SK-N-SH (cell line): ENCODE data around the gene PCNT. TPM values are rescaled to one million over a fixed set of nuclear protein-coding genes. Genes with fewer than 3 reads are reported as not detected.

Experiments
- CTCF ChIA-PET: fragments of 300-600, 350-600 bp; formaldehyde crosslinking; extraction: SDS; loops from one replicate; lab custom pipeline; 2021; lab: Yijun Ruan, JAX
- POLR2A ChIA-PET: fragments of 350-600 bp; sonication (Branson Sonifier 250); formaldehyde crosslinking; extraction: SDS; loops from one replicate; lab custom pipeline; 2020; ENCODE audit warnings: antibody characterized with exemption, inconsistent platforms; lab: Yijun Ruan, JAX
- DNase-seq: peaks from one replicate; pipeline ENCODE4 v3.0.0; 2012
- H2AFZ ChIP-seq: fragments of 200-600 bp; sonication (generic); 2 replicates; pipeline ENCODE4 v1.8.1; 2016; ENCODE audit warnings: antibody characterized with exemption, mild to moderate bottlenecking, low read depth
- H3F3A ChIP-seq: fragments of 200-600 bp; sonication (generic); replicated peaks from 2 replicates; pipeline ENCODE3; 2016; ENCODE audit warnings: antibody characterized with exemption, mild to moderate bottlenecking; ENCODE audit not compliant: insufficient read depth
- H3K27ac ChIP-seq, 2 experiments: fragments of 200-500 bp in 1 of 2; fragments of 200-600 bp in 1 of 2; sonication (Bioruptor generic) in 1 of 2; sonication (generic), shearing (Covaris generic) in 1 of 2; 2 replicates each; pipeline versions ENCODE4 v1.5.1 to v1.6.1; 2014 to 2016; ENCODE audit warnings: low read depth in 2 of 2, inconsistent platforms in 1 of 2, low read length in 1 of 2, mild to moderate bottlenecking in 1 of 2, mixed read lengths in 1 of 2
- H3K27me3 ChIP-seq: fragments of 200-600 bp; sonication (generic), shearing (Covaris generic); 2 replicates; pipeline ENCODE4 v1.6.1; 2016; ENCODE audit warnings: mixed run types; ENCODE audit not compliant: insufficient read depth
- H3K36me3 ChIP-seq, 2 experiments: fragments of 200-500 bp in 1 of 2; fragments of 200-600 bp in 1 of 2; sonication (Bioruptor generic) in 1 of 2; sonication (generic) in 1 of 2; replicated peaks in 1 of 2; 2 replicates each; pipeline versions ENCODE3 to v1.5.1; 2014 to 2016; ENCODE audit warnings: low read length in 1 of 2, mild to moderate bottlenecking in 1 of 2; ENCODE audit not compliant: insufficient read depth in 2 of 2, control insufficient read depth in 1 of 2
- H3K4me1 ChIP-seq, 2 experiments: fragments of 200-500 bp in 1 of 2; fragments of 200-600 bp in 1 of 2; sonication (Bioruptor generic) in 1 of 2; sonication (generic), shearing (Covaris generic) in 1 of 2; 2 replicates each; pipeline versions ENCODE4 v1.5.1 to v1.6.1; 2014 to 2016; ENCODE audit warnings: low read depth in 1 of 2, low read length in 1 of 2, mixed run types in 1 of 2; ENCODE audit not compliant: insufficient read depth in 2 of 2, control insufficient read depth in 1 of 2
- H3K4me2 ChIP-seq: fragments of 200-600 bp; sonication (generic), shearing (Covaris generic); 2 replicates; pipeline ENCODE4 v1.6.1; 2017; ENCODE audit warnings: mixed run types
- H3K4me3 ChIP-seq, 2 experiments: fragments of 200-500 bp in 1 of 2; fragments of 200-600 bp in 1 of 2; sonication (Bioruptor generic) in 1 of 2; sonication (generic), shearing (Covaris generic) in 1 of 2; 2 replicates each; pipeline versions ENCODE4 v1.5.1 to v1.8.1; 2014 to 2016; ENCODE audit warnings: low read depth in 2 of 2, inconsistent platforms in 1 of 2, low read length in 1 of 2, mild to moderate bottlenecking in 1 of 2, mixed read lengths in 1 of 2, moderate library complexity in 1 of 2
- H3K79me2 ChIP-seq: fragments of 200-600 bp; sonication (generic); 2 replicates; pipeline ENCODE4 v1.8.1; 2017; ENCODE audit warnings: mild to moderate bottlenecking; ENCODE audit not compliant: insufficient read depth
- H3K9ac ChIP-seq: fragments of 200-600 bp; sonication (generic); 2 replicates; pipeline ENCODE4 v1.6.1; 2017; ENCODE audit warnings: mixed run types
- H3K9me2 ChIP-seq: fragments of 200-600 bp; sonication (generic); 2 replicates; pipeline ENCODE4 v1.6.1; 2017; ENCODE audit warnings: mixed run types
- H3K9me3 ChIP-seq: fragments of 200-600 bp; sonication (generic); 2 replicates; pipeline ENCODE4 v1.6.1; 2017; ENCODE audit warnings: mixed run types, mild to moderate bottlenecking, moderate library complexity
- H4K20me1 ChIP-seq: fragments of 200-600 bp; sonication (generic); 2 replicates; pipeline ENCODE4 v1.6.1; 2017; ENCODE audit warnings: mild to moderate bottlenecking, mixed run types; ENCODE audit not compliant: insufficient read depth
- ELF1 ChIP-seq: IDR thresholded peaks from 2 replicates; pipeline ENCODE4 v1.4.0; 2012
- EP300 ChIP-seq, 2 experiments: IDR thresholded peaks; 2 replicates each; pipeline versions ENCODE4 v1.4.0 to v1.6.1; 2012; ENCODE audit warnings: borderline replicate concordance in 1 of 2, low read depth in 1 of 2, low read length in 1 of 2
- EZH2phosphoT487 ChIP-seq: fragments of 200-600 bp; sonication (generic); IDR thresholded peaks from 2 replicates; pipeline ENCODE4 v1.6.1; 2017; ENCODE audit warnings: low read depth, mixed run types, mild to moderate bottlenecking, antibody characterized with exemption, moderate library complexity, borderline replicate concordance
- FOXM1 ChIP-seq: IDR thresholded peaks from 2 replicates; pipeline ENCODE4 v1.4.0; 2012; ENCODE audit warnings: low read depth, mild to moderate bottlenecking
- GATA2 ChIP-seq: sonication (generic); formaldehyde crosslinking; IDR thresholded peaks from 2 replicates; pipeline ENCODE4 v1.5.0; 2020; ENCODE audit warnings: mild to moderate bottlenecking, missing genetic modification reagents
- IRF3 ChIP-seq: fragments of 150-350 bp; IDR thresholded peaks from 2 replicates; pipeline ENCODE4 v1.6.1; 2016; ENCODE audit warnings: mild to moderate bottlenecking, low read depth, low read length
- JUND ChIP-seq: IDR thresholded peaks from 2 replicates; pipeline ENCODE4 v1.4.0; 2012
- MEF2A ChIP-seq: IDR thresholded peaks from 2 replicates; pipeline ENCODE4 v1.4.0; 2012; ENCODE audit warnings: low read depth, borderline replicate concordance
- NFIC ChIP-seq: IDR thresholded peaks from 2 replicates; pipeline ENCODE4 v1.4.0; 2012; ENCODE audit warnings: borderline replicate concordance
- PBX3 ChIP-seq: IDR thresholded peaks from 2 replicates; pipeline ENCODE4; 2012
- RCOR1 ChIP-seq: fragments of 150-350 bp; IDR thresholded peaks from 2 replicates; pipeline ENCODE4 v1.6.1; 2017; ENCODE audit warnings: antibody characterized with exemption, low read length
- RFX5 ChIP-seq: IDR thresholded peaks from 2 replicates; pipeline ENCODE4 v1.6.1; 2012; ENCODE audit warnings: mild to moderate bottlenecking, improper control_type of control experiment, low read length
- RXRA ChIP-seq: IDR thresholded peaks from 2 replicates; pipeline ENCODE4 v1.4.0; 2012; ENCODE audit warnings: low read depth, mild to moderate bottlenecking, borderline replicate concordance
- SIN3A ChIP-seq: IDR thresholded peaks from 2 replicates; pipeline ENCODE4 v1.6.1; 2012; ENCODE audit warnings: low read depth, mild to moderate bottlenecking, low read length, moderate library complexity, borderline replicate concordance
- SMC3 ChIP-seq: IDR thresholded peaks from 2 replicates; pipeline ENCODE4 v1.6.1; 2012; ENCODE audit warnings: low read depth, low read length, improper control_type of control experiment
- TAF1 ChIP-seq: IDR thresholded peaks from 2 replicates; pipeline ENCODE4 v1.6.1; 2012; ENCODE audit warnings: low read depth, mild to moderate bottlenecking, low read length, moderate library complexity, borderline replicate concordance
- USF1 ChIP-seq: IDR thresholded peaks from 2 replicates; pipeline ENCODE4 v1.4.0; 2012; ENCODE audit warnings: low read depth, borderline replicate concordance
- USF2 ChIP-seq: fragments of 150-350 bp; IDR thresholded peaks from 2 replicates; pipeline ENCODE4 v1.6.1; 2017; ENCODE audit warnings: antibody characterized with exemption, low read length, low read depth, borderline replicate concordance
- WGBS: methylation state at CpG from one replicate; pipeline ENCODE4 v1.1.6; 2017; ENCODE audit warnings: low lambda C conversion rate; 5-methylcytosine and 5-hydroxymethylcytosine counted together
- polyA plus RNA-seq, 3 experiments: library from polyadenylated mRNA; depleted of rRNA; stranded (reverse); fragments of >200 nt; gene quantifications; 2 replicates each; pipeline ENCODE4 v1.2.3, GENCODE V29; 2012

Gene PCNT
- polyA plus RNA-seq, 1 of the 3 experiments (the other 2 are of a cell fraction), result 15.7 TPM

GRCh38 chr21:46350981-46351380 is 27.0 kb downstream of the PCNT start:
- no peak for DNase-seq
- no peaks in the 10 kb centered on the region for H4K20me1 ChIP-seq
- H3K9ac ChIP-seq, result no peak overlapping the region
- no peaks in the 10 kb centered on the region for H3K9me3 ChIP-seq
- ChIA-PET POLR2A (no interaction called here), CTCF (no interaction called here)
- no peak overlapping the region for H3K27ac ChIP-seq
- peaks cover 3% of the 10 kb centered on the region; the same call in 1 of the 2 replicates for H3K79me2 ChIP-seq
- peaks cover 0 to 15% of the 10 kb centered on the region in 2 experiments; a peak in 1 of 4 replicates for H3K4me1 ChIP-seq
- H3K27me3 ChIP-seq, result no peaks in the 10 kb centered on the region
- H3K4me3 ChIP-seq, result no peak overlapping the region
- H3F3A ChIP-seq, result no peaks in the 10 kb centered on the region
- no peaks in the 10 kb centered on the region for H3K9me2 ChIP-seq
- peaks cover 24 to 73% of the 10 kb centered on the region in 2 experiments for H3K36me3 ChIP-seq
- no peak overlapping the region for H3K4me2 ChIP-seq
- TF ChIP-seq NFIC (no peak), IRF3 (no peak), GATA2 (CRISPR knock-in tag) (no peak), USF2 (no peak), USF1 (no peak), RFX5 (no peak)
- no peak overlapping the region for H2AFZ ChIP-seq
- 93% methylated on average over 8 of the region's 13 CpGs for WGBS

- ChIA-PET CTCF (no interaction called here), POLR2A (no interaction called here)
- Histone ChIP-seq H3K36me3 (peaks cover 24 to 78% of the 10 kb centered on the region in 2 experiments), H3K9ac (no peak overlapping the region), H3K4me1 (peaks cover 0 to 11% of the 10 kb centered on the region in 2 experiments; a peak in 1 of 4 replicates), H3K9me3 (no peaks in the 10 kb centered on the region), H3F3A (no peaks in the 10 kb centered on the region), H3K4me3 (no peak overlapping the region), H3K4me2 (no peak overlapping the region), H3K9me2 (no peaks in the 10 kb centered on the region), H3K79me2 (no peaks in the 10 kb centered on the region), H2AFZ (no peak overlapping the region), H3K27ac (no peak overlapping the region), H4K20me1 (no peaks in the 10 kb centered on the region), H3K27me3 (no peaks in the 10 kb centered on the region)
- 91% methylated on average over 7 of the region's 11 CpGs for WGBS
- no peak for DNase-seq
- TF ChIP-seq IRF3 (no peak), FOXM1 (no peak), SMC3 (no peak), EZH2phosphoT487 (no peak), USF2 (no peak), EP300 (IDR thresholded peaks at IDR 0.05; ENCODE audit: borderline replicate concordance in 1 of 2, low read depth in 1 of 2, low read length in 1 of 2) (no peak), USF1 (no peak), MEF2A (no peak), RCOR1 (no peak), TAF1 (no peak), JUND (no peak), RXRA (no peak), SIN3A (no peak), PBX3 (no peak), ELF1 (no peak)
These were observed 27.7 kb downstream of the PCNT start for GRCh38 chr21:46351476-46352163.
